Parathyroid adenoma (tissue), 2 donors: ENCODE results near the gene TRMT10C.

Experiments
- H2AFZ ChIP-seq: fragments of 300-600 bp; sonication (generic); one replicate; pipeline ENCODE4 v1.7.0; 2017; ENCODE audit warnings: antibody characterized with exemption, mild to moderate bottlenecking
- H3K27ac ChIP-seq: fragments of 300-600 bp; sonication (generic); one replicate; pipeline ENCODE4 v1.7.0; 2017
- H3K27me3 ChIP-seq: fragments of 300-600 bp; sonication (generic); one replicate; pipeline ENCODE4 v1.7.0; 2017; ENCODE audit warnings: low read length; ENCODE audit not compliant: control insufficient read depth, insufficient read depth
- H3K36me3 ChIP-seq: fragments of 300-600 bp; sonication (generic); one replicate; pipeline ENCODE4 v1.7.0; 2017; ENCODE audit warnings: low read length; ENCODE audit not compliant: control insufficient read depth, insufficient read depth
- H3K4me1 ChIP-seq: fragments of 300-600 bp; sonication (generic); one replicate; pipeline ENCODE4 v1.7.0; 2017; ENCODE audit warnings: control low read depth
- H3K4me2 ChIP-seq: fragments of 300-600 bp; sonication (generic); one replicate; pipeline ENCODE4 v1.7.0; 2017; ENCODE audit warnings: low read length
- H3K4me3 ChIP-seq: fragments of 300-600 bp; sonication (generic); one replicate; pipeline ENCODE4 v1.7.0; 2017; ENCODE audit warnings: low read depth, low read length
- H3K79me2 ChIP-seq: fragments of 300-600 bp; sonication (generic); one replicate; pipeline ENCODE4 v1.7.0; 2017; ENCODE audit warnings: control low read depth
- H3K9ac ChIP-seq: fragments of 300-600 bp; sonication (generic); one replicate; pipeline ENCODE4 v1.7.0; 2017; ENCODE audit warnings: mild to moderate bottlenecking
- H3K9me3 ChIP-seq: fragments of 300-600 bp; sonication (generic); one replicate; pipeline ENCODE4 v1.7.0; 2017; ENCODE audit warnings: low read length; ENCODE audit not compliant: control insufficient read depth
- CTCF ChIP-seq: fragments of 300-600 bp; sonication (generic); IDR thresholded peaks from one replicate; pipeline ENCODE4 v1.7.0; 2017; ENCODE audit warnings: antibody characterized with exemption, mild to moderate bottlenecking
- donor health status: primary hyperparathyroidism.

TRMT10C gene

GRCh38 chr3:101561630-101562328 lies at the start of gene TRMT10C:
Gene TRMT10C, plus strand, starts transcription at chr3:101561868. Its CDS starts 2,914 bp downstream, at chr3:101564782.
- no peak for TF ChIP-seq CTCF
- Histone ChIP-seq H3K9ac (no peak within 1 kb of the TSS), H3K27ac (peak within 1 kb of the TSS; percentile 81), H3K36me3 (no peaks in the 10 kb centered on the region), H3K27me3 (no peaks in the 10 kb centered on the region), H3K9me3 (no peaks in the 10 kb centered on the region), H3K4me3 (peak within 1 kb of the TSS; percentile 71), H2AFZ (peak within 1 kb of the TSS; percentile 99), H3K4me2 (peak within 1 kb of the TSS; percentile 58), H3K4me1 (peaks cover 12% of the 10 kb centered on the region), H3K79me2 (peaks cover 3% of the 10 kb centered on the region)

GRCh38 chr3:101512396-101512645 lies 49.3 kb upstream of the TRMT10C start:
- no peaks in the 10 kb centered on the region for H3K9me3 ChIP-seq
- peak overlapping the region; percentile 95 for H3K27ac ChIP-seq
- no peak for TF ChIP-seq CTCF
- H3K9ac ChIP-seq = peak overlapping the region; percentile 90
- H3K79me2 ChIP-seq = peaks cover 3% of the 10 kb centered on the region
- H2AFZ ChIP-seq = peak overlapping the region; percentile 96
- H3K4me1 ChIP-seq = no peaks in the 10 kb centered on the region
- peak overlapping the region; percentile 88 for H3K4me3 ChIP-seq
- peak overlapping the region; percentile 90 for H3K4me2 ChIP-seq
- H3K36me3 ChIP-seq = no peaks in the 10 kb centered on the region
- no peaks in the 10 kb centered on the region for H3K27me3 ChIP-seq

GRCh38 chr3:101512646-101513418 lies 48.8 kb upstream of the TRMT10C start, which contains the start of gene SENP7:
Gene SENP7, minus strand, starts transcription at chr3:101513212. Its CDS starts 82 bp downstream, at chr3:101513130.
- H3K27me3 ChIP-seq = no peaks in the 10 kb centered on the region
- no peaks in the 10 kb centered on the region for H3K36me3 ChIP-seq
- no peaks in the 10 kb centered on the region for H3K4me1 ChIP-seq
- H2AFZ ChIP-seq = peak within 1 kb of the TSS; percentile 96
- no peaks in the 10 kb centered on the region for H3K9me3 ChIP-seq
- H3K27ac ChIP-seq = peak within 1 kb of the TSS; percentile 95
- H3K4me2 ChIP-seq = peak within 1 kb of the TSS; percentile 90
- H3K4me3 ChIP-seq = peak within 1 kb of the TSS; percentile 88
- H3K9ac ChIP-seq = peak within 1 kb of the TSS; percentile 90
- TF ChIP-seq CTCF = no peak
- H3K79me2 ChIP-seq = peaks cover 3% of the 10 kb centered on the region

- peak overlapping the region; percentile 64 for H3K9ac ChIP-seq
- peak overlapping the region; percentile 88 for H3K4me3 ChIP-seq
- no peaks in the 10 kb centered on the region for H3K27me3 ChIP-seq
- H3K79me2 ChIP-seq = peaks cover 3% of the 10 kb centered on the region
- H3K9me3 ChIP-seq = no peaks in the 10 kb centered on the region
- peak overlapping the region; percentile 96 for H2AFZ ChIP-seq
- H3K27ac ChIP-seq = peak overlapping the region; percentile 95
- H3K4me1 ChIP-seq = no peaks in the 10 kb centered on the region
- no peaks in the 10 kb centered on the region for H3K36me3 ChIP-seq
- TF ChIP-seq CTCF = no peak
- peak overlapping the region; percentile 90 for H3K4me2 ChIP-seq
These were observed 48.2 kb upstream of the TRMT10C start for GRCh38 chr3:101513419-101513986.
